GM21786 (cell line): ENCODE data around the gene CLSTN3.
"Not testable (repeated sequence)": the region's sequence is repeated elsewhere in the genome, so short reads cannot be mapped to it uniquely, and the experiment has no call there.

Experiments
- ATAC-seq: cut with Tn5 transposase; IDR thresholded peaks from one replicate; pipeline ENCODE4 v1.9.1; 2021; ENCODE audit not compliant: unreplicated experiment

CLSTN3 gene

GRCh38 chr12:7103837-7104584 is 26.2 kb upstream of the CLSTN3 start:
- ATAC-seq, result no peak

GRCh38 chr12:7106082-7106481 is 24.1 kb upstream of the CLSTN3 start:
- no peak for ATAC-seq

GRCh38 chr12:7107181-7107580 is 23.0 kb upstream of the CLSTN3 start:
- ATAC-seq, result not testable (repeated sequence)

GRCh38 chr12:7107636-7108002 is 22.6 kb upstream of the CLSTN3 start:
- no peak for ATAC-seq

- peak; percentile 89 for ATAC-seq
These were observed 22.0 kb upstream of the CLSTN3 start for GRCh38 chr12:7108003-7108795.

GRCh38 chr12:7108796-7109571 is 21.2 kb upstream of the CLSTN3 start, which contains the start of gene C1RL:
Gene C1RL, minus strand, starts transcription at chr12:7109214. Its CDS starts 34 bp downstream, at chr12:7109180.
- no peak for ATAC-seq

GRCh38 chr12:7109572-7109920 is 20.6 kb upstream of the CLSTN3 start:
- ATAC-seq, result no peak

- ATAC-seq, result no peak
These were observed 19.5 kb upstream of the CLSTN3 start for GRCh38 chr12:7110661-7111060.

GRCh38 chr12:7112041-7112440 is 18.1 kb upstream of the CLSTN3 start:
- ATAC-seq, result no peak

- no peak for ATAC-seq
These were observed 16.7 kb upstream of the CLSTN3 start for GRCh38 chr12:7113389-7113871.

GRCh38 chr12:7114008-7114407 is 16.2 kb upstream of the CLSTN3 start:
- no peak for ATAC-seq

- no peak for ATAC-seq
These were observed 15.3 kb upstream of the CLSTN3 start for GRCh38 chr12:7114851-7115250.

GRCh38 chr12:7116196-7116595 is 14.0 kb upstream of the CLSTN3 start:
- no peak for ATAC-seq

- no peak for ATAC-seq
These were observed 13.3 kb upstream of the CLSTN3 start for GRCh38 chr12:7116916-7117315.

- ATAC-seq, result no peak
These were observed 12.5 kb upstream of the CLSTN3 start for GRCh38 chr12:7117670-7118069.

GRCh38 chr12:7118881-7119280 is 11.3 kb upstream of the CLSTN3 start:
- no peak for ATAC-seq

- no peak for ATAC-seq
These were observed 10.0 kb upstream of the CLSTN3 start for GRCh38 chr12:7120166-7120565.

GRCh38 chr12:7121324-7121723 is 8.8 kb upstream of the CLSTN3 start:
- ATAC-seq, result no peak

- no peak for ATAC-seq
These were observed 7.1 kb upstream of the CLSTN3 start for GRCh38 chr12:7122811-7123769.

GRCh38 chr12:7123806-7124522 is 6.2 kb upstream of the CLSTN3 start:
- ATAC-seq, result no peak
